Measurements from ENCODE around the gene KCNK13.

The KCNK13 gene

GRCh38 chr14:90159146-90159545 is 97.4 kb downstream of the KCNK13 start:
- Histone ChIP-seq H3K4me3 (ENCODE audit: low read depth, low read length) (no peak overlapping the region), H3K9me3 (ENCODE audit: control insufficient read depth, insufficient read depth, low read depth, low read length) (no peaks in the 10 kb centered on the region), H3K36me3 (ENCODE audit: control insufficient read depth in 2 of 2, insufficient read depth in 1 of 2, low read length in 2 of 2) (no peaks in the 10 kb centered on the region), H3K4me1 (ENCODE audit: control insufficient read depth, insufficient read depth, low read length) (no peaks in the 10 kb centered on the region), H3K27ac (ENCODE audit: extremely low read depth, low read depth, low read length) (no peak overlapping the region)
- TF ChIP-seq ZNF658 (tag by site-specific recombination; IDR thresholded peaks at IDR 0.05) (no peak), ZBTB8A (tag by site-specific recombination; IDR thresholded peaks at IDR 0.05) (no peak), ZNF350 (tag by site-specific recombination; IDR thresholded peaks at IDR 0.05) (no peak), GFI1B (tag by site-specific recombination; IDR thresholded peaks at IDR 0.05) (no peak), ZNF132 (tag by site-specific recombination; IDR thresholded peaks at IDR 0.05; ENCODE audit: borderline replicate concordance) (no peak), ZXDB (tag by site-specific recombination; IDR thresholded peaks at IDR 0.05) (no peak), ZNF610 (tag by site-specific recombination; IDR thresholded peaks at IDR 0.05; ENCODE audit: borderline replicate concordance) (no peak), ZNF48 (tag by site-specific recombination; IDR thresholded peaks at IDR 0.05) (no peak), GLI4 (tag by site-specific recombination; IDR thresholded peaks at IDR 0.05) (no peak), ZNF473 (tag by site-specific recombination; IDR thresholded peaks at IDR 0.05) (no peak), ZNF580 (tag by site-specific recombination; IDR thresholded peaks at IDR 0.05) (no peak), ZNF433 (tag by site-specific recombination; IDR thresholded peaks at IDR 0.05; ENCODE audit: low read depth) (no peak), PRDM10 (tag by site-specific recombination; IDR thresholded peaks at IDR 0.05) (no peak), ZNF214 (tag by site-specific recombination; IDR thresholded peaks at IDR 0.05; ENCODE audit: borderline replicate concordance) (no peak), ZNF837 (tag by site-specific recombination; IDR thresholded peaks at IDR 0.05) (no peak), ZNF501 (tag by site-specific recombination; IDR thresholded peaks at IDR 0.05) (no peak), ZNF692 (tag by site-specific recombination; IDR thresholded peaks at IDR 0.05) (no peak), ZNF146 (tag by site-specific recombination; IDR thresholded peaks at IDR 0.05) (no peak), ZNF791 (tag by site-specific recombination; IDR thresholded peaks at IDR 0.05) (no peak), ZNF16 (tag by site-specific recombination; IDR thresholded peaks at IDR 0.05; ENCODE audit: low read depth) (no peak)
- POLR2A ChIA-PET: no interaction called here
- CTCF ChIA-PET: no interaction called here

- H3K27ac ChIP-seq (ENCODE audit: extremely low read depth, low read depth, low read length): no peak overlapping the region
- no peaks in the 10 kb centered on the region for H3K9me3 ChIP-seq (ENCODE audit: control insufficient read depth, insufficient read depth, low read depth, low read length)
- TF ChIP-seq ZNF843 (tag by site-specific recombination; IDR thresholded peaks at IDR 0.05) (no peak), ZBTB48 (tag by site-specific recombination; IDR thresholded peaks at IDR 0.05) (no peak), ZNF214 (tag by site-specific recombination; IDR thresholded peaks at IDR 0.05; ENCODE audit: borderline replicate concordance) (no peak), ZNF114 (tag by site-specific recombination; IDR thresholded peaks at IDR 0.05) (no peak), ZBTB1 (tag by site-specific recombination; IDR thresholded peaks at IDR 0.05) (no peak), ZSCAN4 (tag by site-specific recombination; IDR thresholded peaks at IDR 0.05) (peak; percentile 38; the same call in 1 of the 2 replicates)
- H3K4me3 ChIP-seq (ENCODE audit: low read depth, low read length): no peak overlapping the region
- no peaks in the 10 kb centered on the region for H3K4me1 ChIP-seq (ENCODE audit: control insufficient read depth, insufficient read depth, low read length)
- ChIA-PET CTCF (no interaction called here), POLR2A (no interaction called here)
- no peaks in the 10 kb centered on the region for H3K36me3 ChIP-seq (ENCODE audit: control insufficient read depth in 2 of 2, insufficient read depth in 1 of 2, low read length in 2 of 2)
Observed at GRCh38 chr14:90159688-90160087, 97.9 kb downstream of the KCNK13 start.

Measured in HEK293 (cell line).